ENCODE data around the gene PKIG. TPM values are rescaled to one million over a fixed set of nuclear protein-coding genes. Genes with fewer than 3 reads are reported as not detected.

PKIG gene
- total and polyA plus RNA-seq, 10 of the 15 experiments (the other 5 are each of a cell fraction or from before 2014, with no cell fraction given), result 5.7 to 82.3 (median 39.7) TPM

GRCh38 chr20:44583157-44583556 lies 778 bp downstream of the PKIG start:
- Histone ChIP-seq H3K9ac (ENCODE audit: control insufficient read depth, insufficient read depth, low read length) (peak overlapping the region; percentile 58), H3K27me3 (replicated peaks in 1 of 2; ENCODE audit: control insufficient read depth in 2 of 2, insufficient read depth in 2 of 2, low read length in 1 of 2) (no peaks in the 10 kb centered on the region), H3K79me2 (ENCODE audit: control insufficient read depth, insufficient read depth, low read length) (no peaks in the 10 kb centered on the region), H3K4me3 (peak overlapping the region; percentile 29), H3K9me3 (replicated peaks; ENCODE audit: control insufficient read depth, insufficient read depth, low read length) (no peaks in the 10 kb centered on the region), H2AFZ (ENCODE audit: control insufficient read depth, low read depth, low read length) (no peak overlapping the region; the same call in 1 of the 2 replicates), H3K4me2 (ENCODE audit: control insufficient read depth, insufficient read depth) (peak overlapping the region; percentile 66), H3K27ac (ENCODE audit: control insufficient read depth, insufficient read depth) (peak overlapping the region; percentile 77), H3K4me1 (ENCODE audit: control insufficient read depth, insufficient read depth, low read length) (peaks cover 86% of the 10 kb centered on the region), H3K36me3 (ENCODE audit: control insufficient read depth in 2 of 2, insufficient read depth in 2 of 2, low read length in 1 of 2) (no peaks in the 10 kb centered on the region), H4K20me1 (ENCODE audit: control insufficient read depth, insufficient read depth) (no peaks in the 10 kb centered on the region)
- ChIA-PET RAD21 (ENCODE audit: unreplicated experiment) (interaction anchor here (1.6 to 2.6 kb wide), 9 partner anchors 8 to 100 kb away, joined by 5 to 26 read pairs (median 9); partner anchors contain the start of gene ADA), SMC1A (ENCODE audit: uncharacterized antibody, unreplicated experiment) (interaction anchor here (1.0 to 5.9 kb wide), 16 partner anchors 8 to 101 kb away, joined by 3 to 38 read pairs (median 7); partner anchors contain the start of gene SERINC3), CTCF (interaction anchor here (0.6 to 2.3 kb wide), 15 partner anchors 8 to 601 kb away, joined by 3 to 16 read pairs (median 4); no protein-coding TSS in a partner anchor), POLR2A (interaction anchor here (0.7 to 5.6 kb wide), 10 partner anchors 9 to 96 kb away, joined by 3 to 39 read pairs (median 6); partner anchors contain the start of gene SERINC3)
- no peak for DNase-seq (ENCODE audit: low read depth, low spot score)
- no peak for TF ChIP-seq CHD1 (IDR thresholded peaks at IDR 0.05; ENCODE audit: low read depth, low read length)
- no peak for TF ChIP-seq HDAC2 (IDR thresholded peaks at IDR 0.05)
- no peak for TF ChIP-seq CBX3 (IDR thresholded peaks at IDR 0.05; ENCODE audit: borderline replicate concordance, low read depth)
- no peak for TF ChIP-seq BCLAF1 (IDR thresholded peaks at IDR 0.05)
- no peak for TF ChIP-seq E2F8 (IDR thresholded peaks at IDR 0.05; ENCODE audit: low read depth, partially characterized antibody)
- TF ChIP-seq BMI1 (IDR thresholded peaks at IDR 0.05; ENCODE audit: borderline replicate concordance), result no peak
- no peak for TF ChIP-seq BCL11A (IDR thresholded peaks at IDR 0.05; ENCODE audit: low read depth, low read length)
- BruUV-seq (replicated peaks), result no TSS peak
- intact Hi-C loops (cut with micrococcal nuclease; ENCODE audit: unreplicated experiment) (loop anchor here (2.0 kb wide), 1 partner anchor 64 kb away; no protein-coding TSS in a partner anchor), in situ Hi-C loops (cut with MboI) (no loop called here)
- FAIRE-seq, result no peak
- WGBS (ENCODE audit: insufficient coverage, insufficient replicate concordance, low lambda C conversion rate, missing lambda C conversion rate), result 0% methylated on average over 1 of the region's 1 CpG
- no peak for ATAC-seq
